ENCODE measurements around the gene IMPDH2. TPM values are rescaled to one million over a fixed set of nuclear protein-coding genes. Genes with fewer than 3 reads are reported as not detected.

The IMPDH2 gene
- polyA plus RNA-seq (2013, experiment 1 of 2) = 301 TPM
- 302 TPM for polyA plus RNA-seq (2013, experiment 2 of 2)

DNA sequence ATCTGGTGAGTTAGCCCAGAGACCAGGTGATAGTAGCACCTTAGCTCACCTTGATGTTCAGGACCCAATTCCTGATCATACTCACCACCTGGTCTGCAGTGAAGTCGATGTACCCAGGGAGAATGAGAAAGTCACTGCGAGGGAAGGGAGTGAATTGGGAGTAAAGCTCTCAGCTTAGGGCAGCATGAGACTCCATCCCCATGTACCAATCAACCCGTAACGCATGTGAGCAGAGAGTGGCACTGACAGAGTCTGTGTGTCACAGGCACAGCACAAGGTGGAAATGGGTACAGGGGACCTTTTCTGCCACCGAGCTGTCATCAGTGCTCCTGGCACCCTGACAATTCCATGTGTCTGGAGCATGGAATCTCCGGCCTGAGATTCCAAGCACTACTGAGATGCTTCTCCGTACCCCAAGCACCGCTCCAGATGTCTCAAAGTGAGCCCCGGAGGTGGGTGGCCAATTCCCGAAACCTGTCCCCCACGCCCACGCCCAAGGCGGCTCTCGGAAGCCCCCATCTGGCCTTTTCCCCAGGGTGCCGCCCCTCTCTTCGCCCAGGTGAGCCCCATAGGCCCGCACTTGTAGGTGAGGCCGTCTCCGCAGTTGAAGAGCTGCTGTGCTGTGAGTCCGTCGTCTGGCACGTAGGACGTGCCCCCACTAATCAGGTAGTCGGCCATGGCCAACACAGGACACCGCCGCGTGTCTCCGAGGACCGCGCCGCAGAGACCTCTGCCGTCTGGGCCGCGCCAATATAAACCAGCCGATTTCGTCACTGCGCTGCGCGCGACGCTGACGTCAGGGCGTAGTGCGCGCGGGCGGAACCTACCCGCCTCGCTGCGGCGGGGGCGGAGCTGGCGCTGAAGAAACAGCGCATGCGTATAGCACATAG, at the start of gene IMPDH2:
Gene IMPDH2, minus strand, starts transcription at position 726 of the 890 bp plus-strand sequence. Its CDS starts 48 bp downstream, at position 678.
- H4K8ac ChIP-seq (ENCODE audit: low read depth, low read length) = no peak within 1 kb of the TSS
- no peak within 1 kb of the TSS for H2BK15ac ChIP-seq (replicated peaks; ENCODE audit: low read depth)
- H4K5ac ChIP-seq (ENCODE audit: low read length) = no peak within 1 kb of the TSS
- peaks cover 10% of the 10 kb centered on the region for H3K79me2 ChIP-seq (ENCODE audit: control insufficient read depth, insufficient read depth, low read length)
- WGBS (ENCODE audit: extremely low coverage, insufficient coverage, low lambda C conversion rate) = no CpG with 5 or more reads among the region's 55 CpGs
- no peak within 1 kb of the TSS for H3K23ac ChIP-seq (ENCODE audit: low read length)
- peak within 1 kb of the TSS; percentile 90 for H2AK5ac ChIP-seq (ENCODE audit: low read length)
- H2BK120ac ChIP-seq (ENCODE audit: low read depth, low read length) = no peak within 1 kb of the TSS
- peak; percentile 94 for DNase-seq
- H3K18ac ChIP-seq (ENCODE audit: low read length) = peak within 1 kb of the TSS; percentile 70
- peak within 1 kb of the TSS; percentile 36 for H3K4ac ChIP-seq (ENCODE audit: low read depth, low read length)
- H3K4me2 ChIP-seq (ENCODE audit: low read length) = peak within 1 kb of the TSS; percentile 94
- peak within 1 kb of the TSS; percentile 77 for H3K9ac ChIP-seq (ENCODE audit: low read length)
- peaks cover 30% of the 10 kb centered on the region for H3K36me3 ChIP-seq (ENCODE audit: control insufficient read depth, insufficient read depth, low read length)
- peaks cover 10% of the 10 kb centered on the region for H3K4me1 ChIP-seq (ENCODE audit: control insufficient read depth, low read depth, low read length)
- peak within 1 kb of the TSS; percentile 24 for H3K27ac ChIP-seq (ENCODE audit: low read depth, low read length)
- H3K56ac ChIP-seq (ENCODE audit: low read length) = peak within 1 kb of the TSS; percentile 90
- H3K4me3 ChIP-seq (ENCODE audit: low read length) = peak within 1 kb of the TSS; percentile 18
- H3K79me1 ChIP-seq (ENCODE audit: low read length) = peaks cover 14% of the 10 kb centered on the region
- no peaks in the 10 kb centered on the region for H3K27me3 ChIP-seq (ENCODE audit: insufficient read depth, low read length, poor library complexity)
- no peak within 1 kb of the TSS for H2BK5ac ChIP-seq (ENCODE audit: low read length)

DNA sequence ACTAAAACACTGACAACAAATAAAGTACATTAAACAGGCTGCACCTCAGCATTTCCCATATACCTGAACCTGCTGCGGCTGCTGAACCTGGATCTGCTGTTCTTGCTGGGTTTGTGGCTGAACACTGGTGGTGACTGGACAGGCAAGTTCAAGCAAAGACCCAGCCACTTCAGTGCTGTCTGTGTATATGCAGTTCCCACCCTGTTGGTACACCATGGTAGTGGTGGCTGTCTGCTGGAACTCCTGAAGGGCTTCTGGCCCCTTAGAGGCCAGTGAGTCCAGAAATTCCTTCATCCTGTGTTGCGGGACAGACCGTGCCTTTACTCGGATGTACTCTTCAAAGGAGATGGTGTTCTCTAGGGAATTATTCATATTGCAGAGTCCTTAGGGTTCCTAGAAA, 47.4 kb upstream of the IMPDH2 start:
- WGBS (ENCODE audit: extremely low coverage, insufficient coverage, low lambda C conversion rate) = no CpG with 5 or more reads among the region's 4 CpGs
- no peak overlapping the region for H2BK5ac ChIP-seq (ENCODE audit: low read length)

DNA sequence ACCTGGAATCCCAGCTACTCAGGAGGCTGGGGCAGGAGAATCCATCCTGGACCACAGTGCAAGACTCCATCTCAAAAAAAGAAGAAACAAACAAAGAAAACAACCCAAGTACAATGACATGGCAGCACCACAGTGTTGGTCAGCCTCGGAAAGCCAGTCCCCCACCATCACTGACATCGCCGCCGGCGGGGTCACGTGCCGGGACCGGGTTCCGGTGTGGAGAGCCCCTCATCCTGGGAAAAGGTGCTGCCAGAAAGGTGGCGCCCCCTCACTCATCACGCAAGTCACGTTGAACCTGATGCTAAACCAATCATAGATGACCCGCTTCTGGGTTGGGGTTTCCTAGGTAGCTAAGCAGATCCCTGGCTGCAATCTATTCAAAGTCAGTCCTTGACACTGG, 46.9 kb upstream of the IMPDH2 start:
- no peak for DNase-seq
- no peak overlapping the region for H4K5ac ChIP-seq (ENCODE audit: low read length)
- no peak overlapping the region for H3K4me2 ChIP-seq (ENCODE audit: low read length)
- no peak overlapping the region for H2BK120ac ChIP-seq (ENCODE audit: low read depth, low read length)
- no peak overlapping the region for H3K56ac ChIP-seq (ENCODE audit: low read length)
- no peak overlapping the region for H2AK5ac ChIP-seq (ENCODE audit: low read length)
- H3K9ac ChIP-seq (ENCODE audit: low read length) = no peak overlapping the region
- H3K4me1 ChIP-seq (ENCODE audit: control insufficient read depth, low read depth, low read length) = no peaks in the 10 kb centered on the region
- no peak overlapping the region for H4K8ac ChIP-seq (ENCODE audit: low read depth, low read length)
- H3K27me3 ChIP-seq (ENCODE audit: insufficient read depth, low read length, poor library complexity) = no peaks in the 10 kb centered on the region
- no peak overlapping the region for H3K23ac ChIP-seq (ENCODE audit: low read length)
- no CpG with 5 or more reads among the region's 13 CpGs for WGBS (ENCODE audit: extremely low coverage, insufficient coverage, low lambda C conversion rate)
- H3K27ac ChIP-seq (ENCODE audit: low read depth, low read length) = no peak overlapping the region
- no peak overlapping the region for H3K4ac ChIP-seq (ENCODE audit: low read depth, low read length)
- no peak overlapping the region for H3K18ac ChIP-seq (ENCODE audit: low read length)
- H3K79me1 ChIP-seq (ENCODE audit: low read length) = peaks cover 8% of the 10 kb centered on the region
- peaks cover 22% of the 10 kb centered on the region for H3K79me2 ChIP-seq (ENCODE audit: control insufficient read depth, insufficient read depth, low read length)
- H3K4me3 ChIP-seq (ENCODE audit: low read length) = no peak overlapping the region
- H2BK15ac ChIP-seq (replicated peaks; ENCODE audit: low read depth) = no peak overlapping the region
- H2BK5ac ChIP-seq (ENCODE audit: low read length) = no peak overlapping the region
- H3K36me3 ChIP-seq (ENCODE audit: control insufficient read depth, insufficient read depth, low read length) = peaks cover 12% of the 10 kb centered on the region

More for the DNA sequence above, 47.4 kb upstream of the IMPDH2 start:
- peaks cover 25% of the 10 kb centered on the region for H3K79me2 ChIP-seq (ENCODE audit: control insufficient read depth, insufficient read depth, low read length)
- H3K4me2 ChIP-seq (ENCODE audit: low read length) = no peak overlapping the region
- H2BK15ac ChIP-seq (replicated peaks; ENCODE audit: low read depth) = no peak overlapping the region
- peaks cover 9% of the 10 kb centered on the region for H3K36me3 ChIP-seq (ENCODE audit: control insufficient read depth, insufficient read depth, low read length)
- H3K56ac ChIP-seq (ENCODE audit: low read length) = no peak overlapping the region
- H3K23ac ChIP-seq (ENCODE audit: low read length) = no peak overlapping the region
- no peak overlapping the region for H3K4me3 ChIP-seq (ENCODE audit: low read length)
- H2BK120ac ChIP-seq (ENCODE audit: low read depth, low read length) = no peak overlapping the region
- H3K4ac ChIP-seq (ENCODE audit: low read depth, low read length) = no peak overlapping the region
- H3K79me1 ChIP-seq (ENCODE audit: low read length) = peaks cover 8% of the 10 kb centered on the region
- H4K5ac ChIP-seq (ENCODE audit: low read length) = no peak overlapping the region
- DNase-seq = no peak
- H3K9ac ChIP-seq (ENCODE audit: low read length) = no peak overlapping the region
- H2AK5ac ChIP-seq (ENCODE audit: low read length) = no peak overlapping the region
- H3K4me1 ChIP-seq (ENCODE audit: control insufficient read depth, low read depth, low read length) = no peaks in the 10 kb centered on the region
- no peaks in the 10 kb centered on the region for H3K27me3 ChIP-seq (ENCODE audit: insufficient read depth, low read length, poor library complexity)
- no peak overlapping the region for H3K18ac ChIP-seq (ENCODE audit: low read length)
- no peak overlapping the region for H4K8ac ChIP-seq (ENCODE audit: low read depth, low read length)
- no peak overlapping the region for H3K27ac ChIP-seq (ENCODE audit: low read depth, low read length)

DNA sequence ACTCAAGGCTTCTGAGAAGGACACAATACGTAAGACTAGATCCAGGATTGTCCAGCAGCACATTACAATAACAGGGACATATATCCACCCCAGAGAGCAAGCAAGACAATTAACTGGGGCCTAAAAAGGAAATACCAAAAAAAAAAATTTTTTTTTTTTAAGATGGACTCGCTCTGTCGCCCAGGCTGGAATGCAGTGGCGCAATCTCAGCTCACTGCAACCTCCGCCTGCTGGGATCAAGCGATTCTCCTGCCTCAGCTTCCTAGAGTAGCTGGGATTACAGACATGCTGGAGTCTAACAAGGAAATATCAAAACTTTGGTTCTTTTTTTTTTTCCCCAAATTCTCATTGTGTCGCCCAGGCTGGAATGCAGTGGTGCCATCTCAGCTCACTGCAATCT, 28.8 kb upstream of the IMPDH2 start:
- H3K9ac ChIP-seq (ENCODE audit: low read length) = no peak overlapping the region
- DNase-seq = no peak

DNA sequence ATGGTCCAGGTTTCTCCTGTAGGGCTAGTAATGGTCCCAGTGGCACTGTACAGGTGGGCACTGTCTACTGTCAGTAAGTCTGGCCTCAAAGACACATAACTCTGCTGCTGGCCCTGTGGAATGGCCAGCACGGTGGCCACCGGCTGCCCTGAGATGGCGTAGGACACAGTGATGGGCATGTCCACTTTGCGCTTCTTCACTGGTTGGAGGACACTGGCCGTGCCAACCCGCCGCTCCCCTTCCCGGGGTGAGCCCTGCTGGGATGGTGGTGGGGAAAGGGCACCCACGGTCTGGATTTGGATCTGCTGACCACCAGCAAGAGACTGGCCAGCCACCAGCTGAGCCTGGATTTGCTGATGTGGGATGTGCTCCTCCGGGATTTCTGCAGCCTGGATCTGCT, 28.1 kb upstream of the IMPDH2 start:
- H2BK5ac ChIP-seq (ENCODE audit: low read length) = no peak overlapping the region
- no peak overlapping the region for H3K4me3 ChIP-seq (ENCODE audit: low read length)
- H3K9ac ChIP-seq (ENCODE audit: low read length) = no peak overlapping the region
- H3K79me1 ChIP-seq (ENCODE audit: low read length) = peaks cover 3% of the 10 kb centered on the region
- H2BK120ac ChIP-seq (ENCODE audit: low read depth, low read length) = no peak overlapping the region
- WGBS (ENCODE audit: extremely low coverage, insufficient coverage, low lambda C conversion rate) = no CpG with 5 or more reads among the region's 10 CpGs
- no peaks in the 10 kb centered on the region for H3K27me3 ChIP-seq (ENCODE audit: insufficient read depth, low read length, poor library complexity)
- H3K18ac ChIP-seq (ENCODE audit: low read length) = no peak overlapping the region
- H4K5ac ChIP-seq (ENCODE audit: low read length) = no peak overlapping the region
- no peaks in the 10 kb centered on the region for H3K79me2 ChIP-seq (ENCODE audit: control insufficient read depth, insufficient read depth, low read length)
- H2AK5ac ChIP-seq (ENCODE audit: low read length) = no peak overlapping the region
- peaks cover 18% of the 10 kb centered on the region for H3K36me3 ChIP-seq (ENCODE audit: control insufficient read depth, insufficient read depth, low read length)
- no peaks in the 10 kb centered on the region for H3K4me1 ChIP-seq (ENCODE audit: control insufficient read depth, low read depth, low read length)
- H3K56ac ChIP-seq (ENCODE audit: low read length) = no peak overlapping the region
- no peak overlapping the region for H3K4ac ChIP-seq (ENCODE audit: low read depth, low read length)
- no peak for DNase-seq
- no peak overlapping the region for H3K27ac ChIP-seq (ENCODE audit: low read depth, low read length)
- no peak overlapping the region for H3K4me2 ChIP-seq (ENCODE audit: low read length)
- H2BK15ac ChIP-seq (replicated peaks; ENCODE audit: low read depth) = no peak overlapping the region
- no peak overlapping the region for H4K8ac ChIP-seq (ENCODE audit: low read depth, low read length)
- no peak overlapping the region for H3K23ac ChIP-seq (ENCODE audit: low read length)

More for the DNA sequence above, 28.8 kb upstream of the IMPDH2 start:
- H3K27ac ChIP-seq (ENCODE audit: low read depth, low read length) = no peak overlapping the region
- no peak overlapping the region for H2BK15ac ChIP-seq (replicated peaks; ENCODE audit: low read depth)
- H3K79me1 ChIP-seq (ENCODE audit: low read length) = peaks cover 3% of the 10 kb centered on the region
- H3K56ac ChIP-seq (ENCODE audit: low read length) = no peak overlapping the region
- no peak overlapping the region for H3K18ac ChIP-seq (ENCODE audit: low read length)
- no peak overlapping the region for H3K23ac ChIP-seq (ENCODE audit: low read length)
- H4K5ac ChIP-seq (ENCODE audit: low read length) = no peak overlapping the region
- no peak overlapping the region for H2AK5ac ChIP-seq (ENCODE audit: low read length)
- no peak overlapping the region for H4K8ac ChIP-seq (ENCODE audit: low read depth, low read length)
- no peak overlapping the region for H2BK5ac ChIP-seq (ENCODE audit: low read length)
- no peak overlapping the region for H3K4me2 ChIP-seq (ENCODE audit: low read length)
- peaks cover 17% of the 10 kb centered on the region for H3K36me3 ChIP-seq (ENCODE audit: control insufficient read depth, insufficient read depth, low read length)
- no peak overlapping the region for H3K4me3 ChIP-seq (ENCODE audit: low read length)
- WGBS (ENCODE audit: extremely low coverage, insufficient coverage, low lambda C conversion rate) = no CpG with 5 or more reads among the region's 7 CpGs
- H3K4ac ChIP-seq (ENCODE audit: low read depth, low read length) = no peak overlapping the region
- no peak overlapping the region for H2BK120ac ChIP-seq (ENCODE audit: low read depth, low read length)
- no peaks in the 10 kb centered on the region for H3K79me2 ChIP-seq (ENCODE audit: control insufficient read depth, insufficient read depth, low read length)
- no peaks in the 10 kb centered on the region for H3K27me3 ChIP-seq (ENCODE audit: insufficient read depth, low read length, poor library complexity)
- H3K4me1 ChIP-seq (ENCODE audit: control insufficient read depth, low read depth, low read length) = no peaks in the 10 kb centered on the region

Measured in mesendoderm (in vitro differentiated cells).